MM.1S (cell line): Measurements from ENCODE around the gene NDUFS4.
"Not testable (repeated sequence)": the region's sequence is repeated elsewhere in the genome, so short reads cannot be mapped to it uniquely, and the experiment has no call there.

Experiments used
- DNase-seq: peaks from one replicate; pipeline ENCODE4 v3.0.0-alpha.2; 2015
- H2AFZ ChIP-seq: fragments of 300-600 bp; sonication (generic); 2 replicates; pipeline ENCODE4 v1.6.0; 2016; ENCODE audit warnings: antibody characterized with exemption, low read length
- H3F3A ChIP-seq: fragments of 300-600 bp; sonication (generic); 2 replicates; pipeline ENCODE4 v1.6.1; 2016; ENCODE audit warnings: mild to moderate bottlenecking, antibody characterized with exemption, low read length, moderate library complexity, mixed read lengths; ENCODE audit not compliant: insufficient read depth
- H3K27ac ChIP-seq: fragments of 300-600 bp; sonication (generic); 2 replicates; pipeline ENCODE4 v1.5.1; 2016; ENCODE audit warnings: mild to moderate bottlenecking, low read length
- H3K27me3 ChIP-seq: fragments of 300-600 bp; sonication (generic); replicated peaks from 2 replicates; pipeline ENCODE4 v1.6.0; 2016; ENCODE audit warnings: low read length; ENCODE audit not compliant: insufficient read depth
- H3K36me3 ChIP-seq: fragments of 300-600 bp; sonication (generic); replicated peaks from 2 replicates; pipeline ENCODE4 v1.6.1; 2016; ENCODE audit warnings: mild to moderate bottlenecking, low read length, mixed read lengths; ENCODE audit not compliant: insufficient read depth
- H3K4me1 ChIP-seq: fragments of 300-600 bp; sonication (generic); 2 replicates; pipeline ENCODE4 v1.6.1; 2016; ENCODE audit warnings: low read length, mixed read lengths
- H3K4me2 ChIP-seq: fragments of 300-600 bp; sonication (generic); 2 replicates; pipeline ENCODE4 v1.6.0; 2016; ENCODE audit warnings: low read depth, low read length
- H3K4me3 ChIP-seq: fragments of 300-600 bp; sonication (generic); 2 replicates; pipeline ENCODE4 v1.5.1; 2016; ENCODE audit warnings: low read length, mixed read lengths
- H3K79me2 ChIP-seq: fragments of 300-600 bp; sonication (generic); 2 replicates; pipeline ENCODE4 v1.6.1; 2016; ENCODE audit warnings: mixed run types, low read length, mixed read lengths
- H3K9ac ChIP-seq: fragments of 300-600 bp; sonication (generic); 2 replicates; pipeline ENCODE4 v1.6.1; 2016; ENCODE audit warnings: low read length, mixed read lengths
- H3K9me2 ChIP-seq: fragments of 300-600 bp; sonication (generic); replicated peaks from 2 replicates; pipeline ENCODE4 v1.6.1; 2016; ENCODE audit warnings: mild to moderate bottlenecking, low read length, mixed read lengths; ENCODE audit not compliant: insufficient read depth
- H3K9me3 ChIP-seq: fragments of 300-600 bp; sonication (generic); replicated peaks from 2 replicates; pipeline ENCODE4 v1.6.1; 2016; ENCODE audit warnings: mild to moderate bottlenecking, low read length, mixed read lengths; ENCODE audit not compliant: insufficient read depth
- H4K20me1 ChIP-seq: fragments of 300-600 bp; sonication (generic); 2 replicates; pipeline ENCODE4 v1.6.1; 2016; ENCODE audit warnings: mild to moderate bottlenecking, low read length, moderate library complexity, mixed read lengths; ENCODE audit not compliant: insufficient read depth
- CTCF ChIP-seq: fragments of 300-600 bp; sonication (generic); IDR thresholded peaks from 2 replicates; pipeline ENCODE4 v1.5.1; 2016; ENCODE audit warnings: antibody characterized with exemption, low read length, mixed read lengths
- EZH2 ChIP-seq: fragments of 300-600 bp; sonication (generic); optimal IDR thresholded peaks from 2 replicates; pipeline ENCODE3; 2017; ENCODE audit warnings: low read depth, mild to moderate bottlenecking, antibody characterized with exemption, low read length, mixed read lengths
- EZH2phosphoT487 ChIP-seq: fragments of 300-600 bp; sonication (generic); IDR thresholded peaks from 2 replicates; pipeline ENCODE4 v1.6.1; 2018; ENCODE audit warnings: antibody characterized with exemption, low read length

The NDUFS4 gene

DNA sequence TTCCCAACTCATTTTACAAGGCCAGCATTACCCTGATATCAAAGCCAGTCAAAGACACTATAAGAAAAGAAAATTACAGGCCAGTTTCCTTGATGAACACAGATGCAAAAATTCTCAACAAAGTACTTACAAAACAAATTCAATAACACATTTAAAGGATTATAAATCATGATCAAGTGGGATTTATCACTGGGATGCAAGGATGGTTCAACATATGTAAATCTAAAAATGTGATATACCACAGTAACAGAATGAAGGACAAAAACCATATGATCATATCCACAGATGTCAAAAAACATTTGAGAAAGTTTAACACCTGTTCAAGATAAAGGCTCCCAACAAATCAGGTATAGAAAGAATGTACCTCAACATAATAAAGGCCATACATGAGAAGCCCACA, 130.6 kb downstream of the NDUFS4 start:
- H3K4me2 ChIP-seq = no peak overlapping the region
- DNase-seq = no peak
- no peaks in the 10 kb centered on the region for H3K9me2 ChIP-seq
- H3K4me3 ChIP-seq = no peak overlapping the region
- H3K27me3 ChIP-seq = no peaks in the 10 kb centered on the region
- H3K79me2 ChIP-seq = no peaks in the 10 kb centered on the region
- no peak for TF ChIP-seq EZH2
- no peak for TF ChIP-seq CTCF
- no peak for TF ChIP-seq EZH2phosphoT487
- H3K4me1 ChIP-seq = no peaks in the 10 kb centered on the region
- H3F3A ChIP-seq = no peaks in the 10 kb centered on the region
- no peaks in the 10 kb centered on the region for H4K20me1 ChIP-seq
- no peak overlapping the region for H2AFZ ChIP-seq
- no peak overlapping the region for H3K9ac ChIP-seq
- no peaks in the 10 kb centered on the region for H3K9me3 ChIP-seq
- no peak overlapping the region for H3K27ac ChIP-seq
- H3K36me3 ChIP-seq = no peaks in the 10 kb centered on the region

DNA sequence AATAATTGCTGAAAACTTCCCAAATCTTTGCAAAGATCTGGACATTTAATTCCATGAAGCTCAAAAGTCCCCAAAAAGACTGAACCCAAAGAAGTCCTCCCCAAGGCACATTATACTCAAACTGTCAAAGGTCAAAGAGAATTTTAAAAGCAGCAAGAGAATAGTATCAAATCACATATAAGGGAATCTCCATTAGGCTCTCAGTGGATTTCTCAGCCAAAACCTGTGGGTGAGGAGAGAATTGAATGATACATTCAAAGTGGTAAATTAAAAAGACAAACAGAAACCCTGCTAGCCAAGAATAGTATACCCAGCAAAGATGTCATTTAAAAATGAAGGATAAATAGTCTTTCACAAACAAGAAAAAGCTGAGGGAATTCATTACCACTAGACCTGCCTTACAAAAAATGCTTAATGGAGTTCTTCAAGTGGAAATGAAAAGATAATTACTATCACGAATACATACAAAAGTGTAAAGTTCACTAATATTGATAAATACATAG, 134.1 kb downstream of the NDUFS4 start:
- H3F3A ChIP-seq = no peaks in the 10 kb centered on the region
- H3K4me2 ChIP-seq = no peak overlapping the region
- no peak overlapping the region for H2AFZ ChIP-seq
- no peaks in the 10 kb centered on the region for H3K79me2 ChIP-seq
- no peak overlapping the region for H3K27ac ChIP-seq
- no peaks in the 10 kb centered on the region for H3K9me3 ChIP-seq
- no peak overlapping the region for H3K4me3 ChIP-seq
- H3K9me2 ChIP-seq = no peaks in the 10 kb centered on the region
- no peaks in the 10 kb centered on the region for H3K4me1 ChIP-seq
- H4K20me1 ChIP-seq = no peaks in the 10 kb centered on the region
- H3K9ac ChIP-seq = no peak overlapping the region
- H3K36me3 ChIP-seq = no peaks in the 10 kb centered on the region
- TF ChIP-seq EZH2phosphoT487 (no peak), EZH2 (no peak), CTCF (no peak)
- DNase-seq = no peak
- H3K27me3 ChIP-seq = no peaks in the 10 kb centered on the region

DNA sequence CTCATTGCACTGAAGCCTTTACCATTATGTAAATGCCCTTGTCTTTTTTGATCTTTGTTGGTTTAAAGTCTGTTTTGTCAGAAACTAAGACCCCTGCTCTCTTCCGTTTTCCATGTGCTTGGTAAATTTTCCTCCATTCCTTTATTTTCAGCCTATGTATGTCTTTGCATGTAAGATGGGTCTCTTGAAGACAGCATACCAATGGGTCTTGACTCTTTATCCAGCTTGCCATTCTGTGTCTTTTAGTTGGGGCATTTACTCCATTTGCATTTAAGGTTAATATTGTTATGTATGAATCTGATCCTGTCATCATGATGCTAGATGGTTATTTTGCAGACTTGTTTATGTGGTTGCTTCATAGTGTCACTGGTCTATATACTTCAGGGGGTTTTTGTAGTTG, 150.0 kb downstream of the NDUFS4 start:
- not testable (repeated sequence) for H3K4me1 ChIP-seq, H3K4me3 ChIP-seq

DNA sequence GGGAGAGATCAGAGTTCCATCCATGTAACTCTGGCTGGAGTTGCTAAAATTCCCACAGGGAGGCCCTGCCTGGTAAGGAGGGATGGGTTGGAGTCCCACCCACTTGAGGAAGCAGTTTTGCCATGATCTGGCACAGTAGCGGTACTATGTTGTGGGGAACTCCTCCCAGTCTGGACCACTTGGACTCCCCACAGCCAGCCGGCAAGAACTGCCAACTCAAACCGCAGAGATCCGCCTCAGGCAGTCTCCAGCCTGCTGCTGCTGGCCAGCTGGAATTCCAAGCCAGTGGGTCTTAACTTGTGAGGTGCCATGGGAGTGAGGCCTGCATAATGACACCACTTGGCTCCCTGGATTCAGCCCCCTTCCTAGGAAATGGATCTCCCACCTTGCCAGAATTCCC, 151.9 kb downstream of the NDUFS4 start:
- Histone ChIP-seq H4K20me1 (no peaks in the 10 kb centered on the region), H3K27ac (no peak overlapping the region), H3K79me2 (no peaks in the 10 kb centered on the region), H2AFZ (no peak overlapping the region), H3K9me2 (no peaks in the 10 kb centered on the region), H3K4me3 (no peak overlapping the region), H3F3A (no peaks in the 10 kb centered on the region), H3K36me3 (no peaks in the 10 kb centered on the region), H3K9ac (no peak overlapping the region), H3K27me3 (no peaks in the 10 kb centered on the region), H3K4me2 (no peak overlapping the region), H3K4me1 (no peaks in the 10 kb centered on the region), H3K9me3 (no peaks in the 10 kb centered on the region)
- TF ChIP-seq EZH2 (no peak), CTCF (no peak)
- no peak for DNase-seq

More for the DNA sequence above, 150.0 kb downstream of the NDUFS4 start:
- not testable (repeated sequence) for H3K9me2 ChIP-seq, H3K4me2 ChIP-seq, H3F3A ChIP-seq, H3K27me3 ChIP-seq, H3K27ac ChIP-seq, H3K79me2 ChIP-seq, H4K20me1 ChIP-seq, H3K9ac ChIP-seq, H3K36me3 ChIP-seq, DNase-seq, H3K9me3 ChIP-seq, H2AFZ ChIP-seq
